PFSK-1 (cell line): ENCODE results near the gene GJD2.

Experiments
- FOXP2 ChIP-seq: optimal IDR thresholded peaks from 2 replicates; pipeline ENCODE3; 2011; ENCODE audit warnings: borderline replicate concordance, control low read depth, inconsistent platforms; ENCODE audit not compliant: insufficient read depth; ENCODE audit errors: extremely low read length, extremely low read depth
- POLR2AphosphoS5 ChIP-seq: IDR thresholded peaks from 2 replicates; pipeline ENCODE4 v1.6.1; 2012; ENCODE audit warnings: low read depth, mild to moderate bottlenecking, control low read depth, low read length, moderate library complexity
- REST ChIP-seq, 2 experiments: IDR thresholded peaks; 2 replicates each; pipeline versions ENCODE4 v1.6.1 to v1.8.0; 2011 to 2012; ENCODE audit warnings: low read depth in 2 of 2, low read length in 2 of 2, control low read depth in 1 of 2, inconsistent platforms in 1 of 2, mild to moderate bottlenecking in 1 of 2, moderate library complexity in 1 of 2; ENCODE audit not compliant: insufficient read depth in 1 of 2
- SIN3A ChIP-seq: IDR thresholded peaks from 2 replicates; pipeline ENCODE4 v1.6.1; 2012; ENCODE audit warnings: mild to moderate bottlenecking, low read length, moderate library complexity, borderline replicate concordance; ENCODE audit not compliant: insufficient read depth
- TAF1 ChIP-seq: IDR thresholded peaks from 2 replicates; pipeline ENCODE4 v1.6.1; 2012; ENCODE audit warnings: low read length, control low read depth, borderline replicate concordance; ENCODE audit not compliant: insufficient read depth

GJD2 gene

GRCh38 chr15:34737477-34737876 lies 17.3 kb downstream of the GJD2 start:
- TF ChIP-seq SIN3A: no peak
- TF ChIP-seq TAF1: no peak
- TF ChIP-seq FOXP2: no peak
- no peak for TF ChIP-seq REST (IDR thresholded peaks at IDR 0.05; ENCODE audit: insufficient read depth in 1 of 2, low read depth in 2 of 2, low read length in 2 of 2)
- no peak for TF ChIP-seq POLR2AphosphoS5

GRCh38 chr15:34734303-34734702 lies 20.5 kb downstream of the GJD2 start:
- no peak for TF ChIP-seq POLR2AphosphoS5
- peak in 1 of 2 experiments; percentile 76; a peak in 2 of 4 replicates for TF ChIP-seq REST (IDR thresholded peaks at IDR 0.05; ENCODE audit: insufficient read depth in 1 of 2, low read depth in 2 of 2, low read length in 2 of 2)

- no peak for TF ChIP-seq REST (IDR thresholded peaks at IDR 0.05; ENCODE audit: insufficient read depth in 1 of 2, low read depth in 2 of 2, low read length in 2 of 2)
- TF ChIP-seq FOXP2: no peak
- no peak for TF ChIP-seq TAF1
- TF ChIP-seq SIN3A: no peak
- no peak for TF ChIP-seq POLR2AphosphoS5
Observed at GRCh38 chr15:34733621-34734020, 21.2 kb downstream of the GJD2 start.

GRCh38 chr15:34732430-34732829 lies 22.4 kb downstream of the GJD2 start:
- TF ChIP-seq REST (IDR thresholded peaks at IDR 0.05; ENCODE audit: insufficient read depth in 1 of 2, low read depth in 2 of 2, low read length in 2 of 2) (no peak), TAF1 (no peak), POLR2AphosphoS5 (no peak), FOXP2 (no peak), SIN3A (no peak)

GRCh38 chr15:34730701-34731100 lies 24.1 kb downstream of the GJD2 start:
- TF ChIP-seq POLR2AphosphoS5 (no peak), TAF1 (no peak), REST (IDR thresholded peaks at IDR 0.05; ENCODE audit: insufficient read depth in 1 of 2, low read depth in 2 of 2, low read length in 2 of 2) (no peak), SIN3A (no peak), FOXP2 (no peak)
